HepG2 (cell line): Measurements from ENCODE around the gene KCTD16. TPM values are rescaled to one million over a fixed set of nuclear protein-coding genes. Genes with fewer than 3 reads are reported as not detected.

ENCODE experiments used
- ATAC-seq: fragments of 200-7000 bp; cut with Tn5 transposase; 3 replicates; pipeline ENCODE4 v1.9.1; 2020; ENCODE audit warnings: mild to moderate bottlenecking, moderate library complexity
- BruUV-seq: library from RNA; stranded (reverse); fragments of 400-500 nt; replicated peaks from 2 replicates; lab custom pipeline; 2021; lab: Mats Ljungman, UMichigan
- CTCF ChIA-PET: fragments of 300-600 bp; formaldehyde crosslinking; extraction: SDS; loops from one replicate; lab custom pipeline; 2021; ENCODE audit warnings: low total read pairs, inconsistent platforms, low intra/inter-chr PET ratio; lab: Yijun Ruan, JAX
- POLR2A ChIA-PET: fragments of 350-600 bp; sonication (Branson Sonifier 250); formaldehyde crosslinking; loops from one replicate; lab custom pipeline; 2020; ENCODE audit warnings: antibody characterized with exemption, inconsistent platforms; lab: Yijun Ruan, JAX
- DNase-seq: peaks from one replicate; pipeline ENCODE4 v3.0.0-alpha.2; 2015; ENCODE audit warnings: low spot score
- FAIRE-seq: peaks from 3 replicates; lab custom pipeline; 2011; peaks lifted over from hg19 to GRCh38; lab: Jason Lieb, UNC
- H2AFZ ChIP-seq: one replicate; pipeline ENCODE4 v1.6.1; 2011; ENCODE audit warnings: low read length, inconsistent platforms
- H3K27ac ChIP-seq: fragments of 300-600 bp; 3 replicates; pipeline ENCODE4 v1.8.0; 2011; ENCODE audit warnings: mixed run types, mild to moderate bottlenecking, mixed read lengths, low read length, inconsistent platforms; ENCODE audit not compliant: insufficient read depth; ENCODE audit errors: extremely low read length
- H3K27me3 ChIP-seq, 2 experiments: fragments of 200-600 bp in 1 of 2; 2 replicates in 1 of 2; 3 replicates in 1 of 2; pipeline versions ENCODE4 v1.6.0 to v1.8.0; 2011; ENCODE audit warnings: low read length in 2 of 2, mild to moderate bottlenecking in 2 of 2, moderate library complexity in 2 of 2, inconsistent platforms in 1 of 2; ENCODE audit not compliant: insufficient read depth in 2 of 2, control insufficient read depth in 1 of 2
- H3K36me3 ChIP-seq, 2 experiments: fragments of 200-600 bp in 1 of 2; replicated peaks in 1 of 2; 2 replicates in 1 of 2; 3 replicates in 1 of 2; pipeline versions ENCODE4 v1.5.1 to v1.8.0; 2011; ENCODE audit warnings: low read length in 2 of 2, inconsistent platforms in 1 of 2; ENCODE audit not compliant: insufficient read depth in 2 of 2, control insufficient read depth in 1 of 2
- H3K4me1 ChIP-seq: 2 replicates; pipeline ENCODE4 v1.5.1; 2012; ENCODE audit warnings: low read length, inconsistent platforms; ENCODE audit not compliant: insufficient read depth
- H3K4me2 ChIP-seq: 2 replicates; pipeline ENCODE4 v1.6.0; 2011; ENCODE audit warnings: low read depth, low read length, inconsistent platforms
- H3K4me3 ChIP-seq, 3 experiments: fragments of 200-600 bp in 1 of 3; sonication (generic), shearing (Covaris generic) in 1 of 3; replicated peaks in 1 of 3; 2 replicates each; pipeline ENCODE4 v1.5.1; 2011 to 2016; ENCODE audit warnings: low read length in 3 of 3, inconsistent platforms in 2 of 3, low read depth in 2 of 3, mild to moderate bottlenecking in 2 of 3, control low read depth in 1 of 3, mixed read lengths in 1 of 3; ENCODE audit not compliant: insufficient read depth in 1 of 3
- H3K79me2 ChIP-seq: one replicate; pipeline ENCODE4 v1.6.1; 2011; ENCODE audit warnings: low read length, inconsistent platforms; ENCODE audit not compliant: insufficient read depth
- H3K9ac ChIP-seq: 2 replicates; pipeline ENCODE4 v1.6.0; 2011; ENCODE audit warnings: mild to moderate bottlenecking, low read depth, low read length, inconsistent platforms; ENCODE audit not compliant: insufficient read depth
- H3K9me3 ChIP-seq: 2 replicates; pipeline ENCODE4 v1.5.1; 2012; ENCODE audit warnings: mild to moderate bottlenecking, low read length
- H4K20me1 ChIP-seq: 2 replicates; pipeline ENCODE4 v1.6.0; 2011; ENCODE audit warnings: inconsistent platforms, mild to moderate bottlenecking, low read length, moderate library complexity; ENCODE audit not compliant: insufficient read depth
- JARID2 ChIP-seq: sonication (generic); formaldehyde crosslinking; IDR thresholded peaks from 2 replicates; pipeline ENCODE4 v1.8.1; 2023; ENCODE audit warnings: missing genetic modification reagents, inconsistent platforms; ENCODE audit not compliant: insufficient replicate concordance
- NFE2L2 ChIP-seq: fragments of 150-350 bp; IDR thresholded peaks from 2 replicates; pipeline ENCODE4 v1.6.1; 2014; ENCODE audit warnings: low read length
- TGIF2 ChIP-seq: IDR thresholded peaks from 2 replicates; pipeline ENCODE4 v1.6.1; 2016; ENCODE audit warnings: control low read depth, missing compliant biosample characterization
- ZNF879 ChIP-seq: sonication (generic); formaldehyde crosslinking; IDR thresholded peaks from 2 replicates; pipeline ENCODE4 v1.8.1; 2023; ENCODE audit warnings: missing genetic modification reagents
- WGBS: methylation state at CpG from one replicate; pipeline ENCODE4 v1.1.6; 2017; ENCODE audit warnings: low lambda C conversion rate; 5-methylcytosine and 5-hydroxymethylcytosine counted together
- in situ Hi-C: cut with HindIII; loops from 2 replicates; pipeline ENCODE4 v1.10.0; 2017; ENCODE audit warnings: low pct_unique_long_range_greater_than_20kb; ENCODE audit not compliant: extremely low pct_ligation_motif_present
- intact Hi-C: fragments of 100-400 bp; cut with micrococcal nuclease; formaldehyde crosslinking; loops from one replicate; pipeline ENCODE4 v1.10.0; 2022; ENCODE audit not compliant: unreplicated experiment
- polyA plus RNA-seq, 8 experiments: library from polyadenylated mRNA; depleted of rRNA in 3 of 8; stranded (reverse) in 7 of 8; unstranded in 1 of 8; fragments of >200 nt; fragmentation: Illumina TruSeq in 4 of 8; extraction: Trizol in 4 of 8; gene quantifications; 2 replicates each; pipeline versions ENCODE4 v1.2.1 to v1.2.3, GENCODE V29; 2011 to 2016; ENCODE audit warnings: low read depth in 4 of 8, missing spikeins in 1 of 8, mixed read lengths in 1 of 8; ENCODE audit not compliant: insufficient read depth in 1 of 8
- total RNA-seq, 5 experiments: library from RNA; depleted of rRNA; stranded (reverse); fragments of >200 nt; fragmentation: Illumina TruSeq; extraction: Trizol; gene quantifications; 2 replicates each; pipeline ENCODE4 v1.2.3, GENCODE V29; 2016; ENCODE audit warnings: low read depth in 1 of 5
- TF ChIP-seq, protein P1 (sequence below): sonication (generic); formaldehyde crosslinking; IDR thresholded peaks from 2 replicates; pipeline ENCODE4 v1.5.0; 2020; ENCODE audit warnings: missing genetic modification reagents
- TF ChIP-seq, protein P2 (sequence below): sonication (generic); formaldehyde crosslinking; IDR thresholded peaks from 2 replicates; pipeline ENCODE4 v1.4.0; 2020; ENCODE audit warnings: missing genetic modification reagents

Gene KCTD16
- total and polyA plus RNA-seq, 2 of the 13 experiments (the other 11 are each of a cell fraction or from before 2014, with no cell fraction given): 0.02 to 0.09 TPM

GRCh38 chr5:144368556-144368955, 197.9 kb downstream of the KCTD16 start (continued):
- TF ChIP-seq, protein P1, sequence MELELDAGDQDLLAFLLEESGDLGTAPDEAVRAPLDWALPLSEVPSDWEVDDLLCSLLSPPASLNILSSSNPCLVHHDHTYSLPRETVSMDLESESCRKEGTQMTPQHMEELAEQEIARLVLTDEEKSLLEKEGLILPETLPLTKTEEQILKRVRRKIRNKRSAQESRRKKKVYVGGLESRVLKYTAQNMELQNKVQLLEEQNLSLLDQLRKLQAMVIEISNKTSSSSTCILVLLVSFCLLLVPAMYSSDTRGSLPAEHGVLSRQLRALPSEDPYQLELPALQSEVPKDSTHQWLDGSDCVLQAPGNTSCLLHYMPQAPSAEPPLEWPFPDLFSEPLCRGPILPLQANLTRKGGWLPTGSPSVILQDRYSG (CRISPR knock-in tag): no peak
- TF ChIP-seq TGIF2 (no peak), NFE2L2 (no peak)
- TF ChIP-seq, all 625 proteins: peak for 0

DNA sequence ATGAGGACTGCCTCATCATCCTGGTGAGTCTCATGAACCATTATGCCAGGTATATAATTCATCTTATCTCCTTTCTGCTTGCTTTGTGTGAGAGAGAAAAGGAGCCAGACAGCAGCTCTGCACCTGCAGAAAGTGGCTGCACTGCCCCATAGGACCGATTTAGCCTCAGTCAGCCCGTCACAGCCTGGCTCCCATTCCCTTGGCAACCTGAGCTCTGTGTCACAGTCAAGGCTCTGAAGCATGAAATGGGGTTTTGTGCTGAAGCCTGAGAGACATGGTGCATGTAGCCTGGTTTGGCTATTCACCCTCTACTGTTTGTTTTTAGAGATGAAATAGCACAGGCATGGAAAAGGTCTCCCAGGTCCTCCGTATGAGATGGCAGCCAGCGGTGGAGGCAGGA, 198.3 kb downstream of the KCTD16 start:
- no peak overlapping the region for H3K4me3 ChIP-seq
- in situ Hi-C loops (no loop called here), intact Hi-C loops (no loop called here)
- TF ChIP-seq, protein P2, sequence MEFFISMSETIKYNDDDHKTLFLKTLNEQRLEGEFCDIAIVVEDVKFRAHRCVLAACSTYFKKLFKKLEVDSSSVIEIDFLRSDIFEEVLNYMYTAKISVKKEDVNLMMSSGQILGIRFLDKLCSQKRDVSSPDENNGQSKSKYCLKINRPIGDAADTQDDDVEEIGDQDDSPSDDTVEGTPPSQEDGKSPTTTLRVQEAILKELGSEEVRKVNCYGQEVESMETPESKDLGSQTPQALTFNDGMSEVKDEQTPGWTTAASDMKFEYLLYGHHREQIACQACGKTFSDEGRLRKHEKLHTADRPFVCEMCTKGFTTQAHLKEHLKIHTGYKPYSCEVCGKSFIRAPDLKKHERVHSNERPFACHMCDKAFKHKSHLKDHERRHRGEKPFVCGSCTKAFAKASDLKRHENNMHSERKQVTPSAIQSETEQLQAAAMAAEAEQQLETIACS (CRISPR knock-in tag): no peak
- TF ChIP-seq TGIF2 (no peak), JARID2 (CRISPR knock-in tag) (no peak), ZNF879 (CRISPR knock-in tag) (no peak)
- ATAC-seq (no peak), DNase-seq (no peak), FAIRE-seq (no peak)
- ChIA-PET CTCF (no interaction called here), POLR2A (no interaction called here)
- no peak overlapping the region for H3K27ac ChIP-seq
- no peaks in the 10 kb centered on the region for H3K79me2 ChIP-seq
- H3K4me2 ChIP-seq: no peak overlapping the region
- H3K36me3 ChIP-seq: no peaks in the 10 kb centered on the region
- no peak overlapping the region for H3K9ac ChIP-seq
- no peaks in the 10 kb centered on the region for H4K20me1 ChIP-seq
- H3K4me1 ChIP-seq: no peaks in the 10 kb centered on the region
- 15% methylated on average over 4 of the region's 4 CpGs for WGBS
- H3K27me3 ChIP-seq: no peaks in the 10 kb centered on the region
- no peak overlapping the region for H2AFZ ChIP-seq
- BruUV-seq: no TSS peak
- no peaks in the 10 kb centered on the region for H3K9me3 ChIP-seq
